ENCODE measurements around the gene B9D1. TPM values are rescaled to one million over a fixed set of nuclear protein-coding genes. Genes with fewer than 3 reads are reported as not detected.

The B9D1 gene
- total and polyA plus RNA-seq, 9 of the 15 experiments (the other 6 are each of a cell fraction or from before 2014, with no cell fraction given): 8.9 to 28.0 (median 17.9) TPM

MicroRNAs within 50 kb of the gene (microRNA counts, 767-probe panel; counts per million panel counts)
- 3,314 counts per million, percentile 73 among the panel's probes with 10 or more counts for microRNA hsa-miR-1180

Small RNA genes lying within 50 kb of the gene (microRNA-seq; reads per million reads assigned to microRNA genes)
- 77.9 reads per million, percentile 78 among the genes with 10 or more reads in this experiment for gene MIR1180 (ENCODE audit: borderline microRNAs expressed)

Small RNA genes lying within 50 kb of the gene (small RNA-seq; reads per million reads assigned to genes)
- gene MIR1180: 7.0 reads per million, percentile 94 among the genes with 10 or more reads in this experiment

Other genes starting within 250 kb of the B9D1 start
- not detected in 2 replicates for gene GRAPL, start 235.1 kb downstream of the B9D1 start, total RNA-seq (2014; rRNA removed)
- not detected in 2 replicates for gene GRAPL, start 235.1 kb downstream of the B9D1 start, total RNA-seq (2014; rRNA removed; fragmentation: Illumina TruSeq; extraction: Trizol)
- gene GRAPL, start 235.1 kb downstream of the B9D1 start, total RNA-seq (2015; rRNA removed; fragmentation: Illumina TruSeq; extraction: Trizol): not detected in 2 replicates
- gene GRAPL, start 235.1 kb downstream of the B9D1 start, total RNA-seq (2021): 0.22 TPM in 1 of 2 replicates, not detected in the other
- gene GRAPL, start 235.1 kb downstream of the B9D1 start, polyA plus RNA-seq (2011; rRNA removed): 0.11 TPM in 1 of 2 replicates, not detected in the other
- gene GRAPL, start 235.1 kb downstream of the B9D1 start, polyA plus RNA-seq (2014; fragmentation: Illumina TruSeq; extraction: Trizol): not detected in 2 replicates
- not detected for gene GRAPL, start 235.1 kb downstream of the B9D1 start, polyA plus RNA-seq (2014; fragmentation: Nextera tagmentation; extraction: Ambion mirVana)
- not detected in 2 replicates for gene GRAPL, start 235.1 kb downstream of the B9D1 start, polyA plus RNA-seq (2014; rRNA removed)
- gene EPN2, start 125.4 kb downstream of the B9D1 start, total RNA-seq (2014; rRNA removed): 8.7 and 8.9 TPM in 2 replicates
- 5.8 and 8.3 TPM in 2 replicates for gene EPN2, start 125.4 kb downstream of the B9D1 start, total RNA-seq (2014; rRNA removed; fragmentation: Illumina TruSeq; extraction: Trizol)
- gene EPN2, start 125.4 kb downstream of the B9D1 start, total RNA-seq (2015; rRNA removed; fragmentation: Illumina TruSeq; extraction: Trizol): 6.5 and 8.7 TPM in 2 replicates
- 12.9 and 14.0 TPM in 2 replicates for gene EPN2, start 125.4 kb downstream of the B9D1 start, total RNA-seq (2021)
- gene EPN2, start 125.4 kb downstream of the B9D1 start, polyA plus RNA-seq (2011; rRNA removed): 8.8 and 10.4 TPM in 2 replicates
- gene EPN2, start 125.4 kb downstream of the B9D1 start, polyA plus RNA-seq (2014; fragmentation: Illumina TruSeq; extraction: Trizol): 7.4 and 9.0 TPM in 2 replicates
- 1 to 10 TPM; 1.0 to 1.3 TPM for gene EPN2, start 125.4 kb downstream of the B9D1 start, polyA plus RNA-seq (2014; fragmentation: Nextera tagmentation; extraction: Ambion mirVana)
- gene EPN2, start 125.4 kb downstream of the B9D1 start, polyA plus RNA-seq (2014; rRNA removed): 9.1 and 10.3 TPM in 2 replicates
- gene MAPK7, start 15.8 kb upstream of the B9D1 start, total RNA-seq (2014; rRNA removed): 2.5 and 4.5 TPM in 2 replicates
- 1.1 TPM in 2 replicates for gene MAPK7, start 15.8 kb upstream of the B9D1 start, total RNA-seq (2014; rRNA removed; fragmentation: Illumina TruSeq; extraction: Trizol)
- gene MAPK7, start 15.8 kb upstream of the B9D1 start, total RNA-seq (2015; rRNA removed; fragmentation: Illumina TruSeq; extraction: Trizol): 2.5 and 2.7 TPM in 2 replicates
- 7.4 and 7.5 TPM in 2 replicates for gene MAPK7, start 15.8 kb upstream of the B9D1 start, total RNA-seq (2021)
- 2.5 and 2.9 TPM in 2 replicates for gene MAPK7, start 15.8 kb upstream of the B9D1 start, polyA plus RNA-seq (2011; rRNA removed)
- gene MAPK7, start 15.8 kb upstream of the B9D1 start, polyA plus RNA-seq (2014; fragmentation: Illumina TruSeq; extraction: Trizol): 3.3 and 5.5 TPM in 2 replicates
- gene MAPK7, start 15.8 kb upstream of the B9D1 start, polyA plus RNA-seq (2014; fragmentation: Nextera tagmentation; extraction: Ambion mirVana): under 1 TPM; 0.46 to 0.68 TPM
- gene MAPK7, start 15.8 kb upstream of the B9D1 start, polyA plus RNA-seq (2014; rRNA removed): 4.3 and 6.2 TPM in 2 replicates
- gene MFAP4, start 24.5 kb upstream of the B9D1 start, total RNA-seq (2014; rRNA removed): not detected in 2 replicates
- not detected in 2 replicates for gene MFAP4, start 24.5 kb upstream of the B9D1 start, total RNA-seq (2014; rRNA removed; fragmentation: Illumina TruSeq; extraction: Trizol)
- not detected in 2 replicates for gene MFAP4, start 24.5 kb upstream of the B9D1 start, total RNA-seq (2015; rRNA removed; fragmentation: Illumina TruSeq; extraction: Trizol)
- 0.24 and 0.36 TPM in 2 replicates for gene MFAP4, start 24.5 kb upstream of the B9D1 start, total RNA-seq (2021)
- not detected in 2 replicates for gene MFAP4, start 24.5 kb upstream of the B9D1 start, polyA plus RNA-seq (2011; rRNA removed)
- gene MFAP4, start 24.5 kb upstream of the B9D1 start, polyA plus RNA-seq (2014; fragmentation: Illumina TruSeq; extraction: Trizol): not detected in 2 replicates
- gene MFAP4, start 24.5 kb upstream of the B9D1 start, polyA plus RNA-seq (2014; fragmentation: Nextera tagmentation; extraction: Ambion mirVana): under 1 TPM in 1 of 2 experiments, not detected in 1; 0.07 TPM
- gene MFAP4, start 24.5 kb upstream of the B9D1 start, polyA plus RNA-seq (2014; rRNA removed): not detected in 2 replicates
- 0.05 TPM in 1 of 2 replicates, not detected in the other for gene RNF112, start 48.5 kb upstream of the B9D1 start, total RNA-seq (2014; rRNA removed)
- not detected in 2 replicates for gene RNF112, start 48.5 kb upstream of the B9D1 start, total RNA-seq (2014; rRNA removed; fragmentation: Illumina TruSeq; extraction: Trizol)
- gene RNF112, start 48.5 kb upstream of the B9D1 start, total RNA-seq (2015; rRNA removed; fragmentation: Illumina TruSeq; extraction: Trizol): not detected in 2 replicates
- not detected in 2 replicates for gene RNF112, start 48.5 kb upstream of the B9D1 start, total RNA-seq (2021)
- not detected in 2 replicates for gene RNF112, start 48.5 kb upstream of the B9D1 start, polyA plus RNA-seq (2011; rRNA removed)
- gene RNF112, start 48.5 kb upstream of the B9D1 start, polyA plus RNA-seq (2014; fragmentation: Illumina TruSeq; extraction: Trizol): not detected in 2 replicates
- gene RNF112, start 48.5 kb upstream of the B9D1 start, polyA plus RNA-seq (2014; fragmentation: Nextera tagmentation; extraction: Ambion mirVana): not detected
- not detected in 2 replicates for gene RNF112, start 48.5 kb upstream of the B9D1 start, polyA plus RNA-seq (2014; rRNA removed)
- gene SLC47A1, start 171.1 kb upstream of the B9D1 start, total RNA-seq (2014; rRNA removed): not detected in 2 replicates
- gene SLC47A1, start 171.1 kb upstream of the B9D1 start, total RNA-seq (2014; rRNA removed; fragmentation: Illumina TruSeq; extraction: Trizol): not detected in 2 replicates
- gene SLC47A1, start 171.1 kb upstream of the B9D1 start, total RNA-seq (2015; rRNA removed; fragmentation: Illumina TruSeq; extraction: Trizol): not detected in 2 replicates
- 0.42 TPM in 1 of 2 replicates, not detected in the other for gene SLC47A1, start 171.1 kb upstream of the B9D1 start, total RNA-seq (2021)
- not detected in 2 replicates for gene SLC47A1, start 171.1 kb upstream of the B9D1 start, polyA plus RNA-seq (2011; rRNA removed)
- not detected in 2 replicates for gene SLC47A1, start 171.1 kb upstream of the B9D1 start, polyA plus RNA-seq (2014; fragmentation: Illumina TruSeq; extraction: Trizol)
- gene SLC47A1, start 171.1 kb upstream of the B9D1 start, polyA plus RNA-seq (2014; fragmentation: Nextera tagmentation; extraction: Ambion mirVana): not detected
- gene SLC47A1, start 171.1 kb upstream of the B9D1 start, polyA plus RNA-seq (2014; rRNA removed): not detected in 2 replicates

Data from K562 (cell line).